ENCODE measurements around the gene ADISSP. TPM values are rescaled to one million over a fixed set of nuclear protein-coding genes. Genes with fewer than 3 reads are reported as not detected.

Gene ADISSP
- total RNA-seq, 1 donor from 2014 or later: 13.5 TPM

- DNase-seq: peak; percentile 97
Measured at GRCh38 chr20:3781153-3781910, 13.8 kb upstream of the ADISSP start, which contains the start of gene SPEF1. Gene SPEF1 (minus strand): TSS chr20:3781448. CDS start chr20:3781287, 161 bp downstream.

DNA sequence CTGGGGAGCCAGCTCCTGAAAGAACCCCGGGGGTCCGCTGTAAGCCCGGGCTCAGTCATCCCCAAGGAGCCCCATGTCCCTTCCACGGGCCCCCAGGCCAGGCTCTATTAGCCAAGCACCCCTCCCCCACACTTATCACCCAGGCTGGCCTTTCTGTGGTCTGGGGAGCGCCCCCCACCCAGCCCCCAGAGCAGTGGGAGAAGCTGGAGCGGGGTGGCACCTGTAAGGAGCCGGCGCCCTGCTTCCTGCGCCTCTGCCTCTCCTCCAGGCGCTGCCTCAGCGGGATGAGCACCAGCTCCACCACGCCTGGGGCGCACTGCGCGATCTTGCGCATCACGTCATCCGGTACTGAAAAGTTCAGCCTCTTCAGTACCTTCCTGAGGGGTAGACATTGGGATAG lies 11.4 kb upstream of the ADISSP start:
- no peak for DNase-seq

GRCh38 chr20:3777716-3778629 lies 10.4 kb upstream of the ADISSP start:
- peak; percentile 31 for DNase-seq

- DNase-seq: no peak
Measured at GRCh38 chr20:3777381-3777715, 9.8 kb upstream of the ADISSP start.

- no peak for DNase-seq
Measured at GRCh38 chr20:3775457-3776108, 8.0 kb upstream of the ADISSP start.

GRCh38 chr20:3771552-3772058 lies 4.1 kb upstream of the ADISSP start:
- no peak for DNase-seq

DNA sequence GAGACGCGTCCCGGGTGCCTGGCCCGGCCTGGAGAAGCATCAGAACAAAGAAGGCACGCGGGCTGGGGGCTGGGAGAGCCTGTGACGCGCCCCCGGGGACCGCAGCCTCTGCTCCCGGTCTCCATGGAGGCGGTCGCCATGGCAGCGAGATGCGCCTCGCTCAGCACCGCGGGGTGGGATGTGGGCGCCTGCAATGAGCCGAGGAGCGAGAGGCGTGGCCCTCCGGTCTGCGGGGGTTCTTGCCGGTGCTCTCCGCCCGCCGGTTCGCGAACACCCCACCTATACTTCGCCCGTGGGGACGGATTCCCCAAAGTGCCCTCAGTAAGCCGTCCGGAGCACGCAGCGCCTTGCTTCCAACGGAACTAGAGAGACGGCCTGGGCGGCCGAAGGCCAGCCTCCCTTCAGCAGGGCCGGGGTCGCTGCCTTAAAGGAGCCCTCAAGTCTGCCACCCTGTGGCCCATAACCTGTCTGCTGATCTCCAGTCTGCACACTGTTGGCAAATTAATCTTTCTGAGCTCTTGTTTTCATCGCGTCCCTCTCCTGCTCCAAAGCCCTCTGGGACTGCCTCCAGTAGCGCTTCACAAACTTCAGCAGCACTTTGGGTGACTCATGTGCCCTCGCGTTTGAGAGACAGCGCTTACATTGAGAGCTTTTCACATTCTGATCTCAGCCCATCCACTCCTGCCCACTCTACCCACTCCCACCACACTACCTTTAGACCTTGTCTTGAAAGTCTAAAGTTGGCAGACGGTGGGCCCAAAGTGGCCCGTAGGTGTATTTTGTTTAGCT lies 983 bp upstream of the ADISSP start:
- DNase-seq: peak; percentile 86

- no peak for DNase-seq
Measured at GRCh38 chr20:3767110-3767426, 485 bp downstream of the ADISSP start.

GRCh38 chr20:3766422-3767109 lies 987 bp downstream of the ADISSP start:
- no peak for DNase-seq

DNA sequence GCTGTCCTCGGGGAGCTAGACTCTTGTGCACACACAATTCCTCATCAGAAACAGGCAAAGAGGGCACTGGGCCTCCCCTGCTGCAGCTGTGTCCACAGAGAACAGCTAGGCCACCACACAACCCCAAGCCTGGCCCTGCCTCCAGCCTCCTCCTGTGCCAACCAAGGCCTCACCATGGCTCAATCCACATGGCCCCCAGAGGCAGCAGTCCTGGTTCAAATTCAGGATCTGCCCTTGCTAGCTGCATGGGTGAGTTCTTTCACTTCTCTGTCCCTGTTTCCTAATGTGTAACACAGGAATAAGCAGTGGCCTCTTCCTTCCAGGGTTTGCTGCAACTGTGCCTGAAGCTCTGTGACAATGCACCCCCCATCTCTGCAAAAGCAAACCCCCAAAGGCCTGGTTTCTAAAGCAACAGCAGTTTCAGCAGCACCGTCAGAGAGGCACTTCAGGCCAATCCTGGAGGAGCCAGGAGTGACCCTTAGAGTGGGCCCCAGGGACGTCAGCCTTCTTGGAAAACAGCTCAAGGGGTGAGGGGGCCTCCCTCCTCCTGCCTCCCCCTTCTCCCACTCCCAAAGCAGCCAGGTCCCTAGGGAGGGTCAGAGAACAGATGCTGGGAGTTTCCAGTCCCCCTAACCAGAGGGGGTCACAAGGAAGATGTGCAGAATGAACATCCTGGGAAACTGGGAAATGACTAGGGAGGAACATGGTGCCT lies 2.2 kb downstream of the ADISSP start:
- DNase-seq: no peak

DNA sequence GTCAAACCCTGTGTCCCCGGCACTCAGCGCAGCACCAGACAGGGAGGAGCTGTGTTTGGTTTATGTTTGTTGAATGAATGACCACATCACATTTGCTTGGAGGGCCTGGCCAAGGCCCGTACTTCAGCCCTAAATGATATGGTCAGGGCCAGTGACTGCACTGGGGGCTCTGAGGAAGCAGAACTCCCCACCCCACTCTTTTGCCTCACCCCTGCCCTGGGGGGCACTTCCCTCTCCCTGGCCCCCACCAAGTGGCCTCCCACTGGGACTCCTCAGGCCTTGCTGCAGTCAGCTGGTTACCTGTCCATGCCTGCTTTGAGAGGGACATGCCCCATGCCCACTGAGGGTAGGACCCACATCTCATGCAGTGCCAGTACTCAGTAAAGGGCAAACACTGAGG lies 2.9 kb downstream of the ADISSP start:
- no peak for DNase-seq

- DNase-seq: no peak
Measured at GRCh38 chr20:3763671-3764601, 3.6 kb downstream of the ADISSP start.

DNA sequence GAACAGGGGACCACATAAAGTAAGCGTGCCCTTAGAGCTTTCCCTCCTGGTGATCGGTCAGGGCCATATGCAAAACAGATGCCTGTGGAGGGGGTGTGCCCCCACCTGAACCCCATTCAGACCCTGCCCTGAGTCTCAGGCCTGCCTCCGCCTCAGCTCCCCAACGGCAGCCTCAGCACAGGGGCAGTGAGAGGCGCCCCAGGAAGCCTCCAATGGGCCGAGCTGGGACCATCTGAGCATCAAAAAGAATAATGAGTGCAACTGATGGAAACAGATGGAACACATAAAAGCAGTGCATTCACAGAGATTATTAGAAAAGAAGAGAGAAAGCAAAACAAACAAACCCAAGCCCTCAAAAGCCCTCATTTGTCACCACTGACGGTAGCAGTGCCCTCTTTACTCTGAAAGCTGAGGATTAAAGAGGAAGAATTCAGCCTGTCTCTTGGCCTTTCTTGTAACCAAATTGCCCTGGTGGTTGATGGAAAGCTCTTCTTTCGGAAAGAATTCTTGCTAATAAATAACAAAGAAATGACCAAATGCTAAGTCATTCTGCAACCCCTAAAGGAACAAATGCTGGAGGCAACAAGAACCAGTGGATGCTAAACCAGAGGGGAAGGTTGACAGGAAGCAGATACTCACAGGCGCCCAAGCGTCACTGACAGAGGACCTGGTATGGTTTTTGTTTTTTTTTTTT lies 6.8 kb downstream of the ADISSP start:
- no peak for DNase-seq

DNA sequence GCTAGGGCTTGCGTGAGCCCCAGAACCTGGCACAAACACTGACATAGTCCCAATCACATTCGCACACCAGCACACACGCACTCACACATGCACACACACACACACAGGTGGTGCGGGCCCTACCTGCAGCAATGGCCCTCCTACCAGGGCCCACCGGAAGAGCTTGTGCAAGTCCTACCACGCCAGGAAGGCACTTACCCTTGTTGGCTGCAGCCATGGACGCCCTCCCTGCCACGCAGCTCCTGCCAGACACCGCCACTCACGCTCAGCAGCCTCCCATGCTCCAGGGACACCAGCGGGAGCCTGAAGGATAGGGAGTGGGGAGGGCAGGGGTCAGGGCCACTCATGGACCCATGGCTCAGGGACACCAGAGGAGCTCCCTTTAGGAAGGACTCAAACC lies 7.7 kb downstream of the ADISSP start:
- DNase-seq: no peak

- no peak for DNase-seq
Measured at GRCh38 chr20:3759316-3759823, 8.2 kb downstream of the ADISSP start.

- DNase-seq: no peak
Measured at GRCh38 chr20:3758566-3758965, 9.0 kb downstream of the ADISSP start.

GRCh38 chr20:3757268-3757667 lies 10.3 kb downstream of the ADISSP start:
- DNase-seq: no peak

- DNase-seq: no peak
Measured at GRCh38 chr20:3755814-3756480, 11.6 kb downstream of the ADISSP start.
